Measurements from ENCODE around the gene EMP3. TPM values are rescaled to one million over a fixed set of nuclear protein-coding genes. Genes with fewer than 3 reads are reported as not detected.

EMP3 gene
- polyA plus RNA-seq, 4 donors = 3.4 to 47.4 (median 19.7) TPM

DNA sequence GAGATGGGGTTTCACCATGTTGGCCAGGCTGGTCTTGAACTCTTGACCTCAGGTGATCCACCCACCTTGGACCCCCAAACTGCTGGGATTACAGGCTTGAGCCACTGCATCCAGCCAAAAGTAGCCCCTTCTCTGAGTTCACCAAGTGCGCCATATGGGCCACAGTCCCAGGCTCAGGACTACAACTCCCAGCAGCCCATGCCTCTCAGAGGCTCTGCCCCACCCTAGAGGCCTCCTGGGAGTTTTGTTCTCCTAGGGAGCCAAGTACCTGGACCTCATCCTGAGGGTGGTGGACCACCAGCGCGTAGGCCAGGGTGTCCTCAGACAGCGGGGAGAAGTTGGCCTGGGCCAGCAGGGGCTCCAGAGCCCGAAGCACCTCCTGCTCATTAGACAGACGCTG lies 19.5 kb downstream of the EMP3 start:
- peaks cover 0 to 16% (median 0%) of the 10 kb centered on the region in 3 donors for H3K36me3 ChIP-seq (ENCODE audit: control insufficient read depth in 3 of 3, insufficient read depth in 2 of 3, low read depth in 1 of 3, low read length in 3 of 3)
- no peaks in the 10 kb centered on the region for H3K9me3 ChIP-seq (ENCODE audit: control insufficient read depth in 2 of 2, insufficient read depth in 1 of 2, low read depth in 1 of 2, low read length in 1 of 2)
- no peak overlapping the region for H3K27ac ChIP-seq (ENCODE audit: low read depth in 1 of 3, low read length in 2 of 3)
- DNase-seq (no peak), FAIRE-seq (no peak)
- H3K27me3 ChIP-seq (ENCODE audit: control insufficient read depth in 3 of 3, insufficient read depth in 3 of 3, low read length in 3 of 3) = no peaks in the 10 kb centered on the region
- WGBS, 3 donors = 97 to 98% (median 98%) methylated on average over 6 of the region's 6 CpGs
- no peaks in the 10 kb centered on the region for H3K4me1 ChIP-seq (ENCODE audit: control insufficient read depth in 3 of 3, insufficient read depth in 2 of 3, low read depth in 1 of 3, low read length in 2 of 3)
- H3K4me3 ChIP-seq (ENCODE audit: low read depth in 1 of 3, low read length in 3 of 3) = no peak overlapping the region

DNA sequence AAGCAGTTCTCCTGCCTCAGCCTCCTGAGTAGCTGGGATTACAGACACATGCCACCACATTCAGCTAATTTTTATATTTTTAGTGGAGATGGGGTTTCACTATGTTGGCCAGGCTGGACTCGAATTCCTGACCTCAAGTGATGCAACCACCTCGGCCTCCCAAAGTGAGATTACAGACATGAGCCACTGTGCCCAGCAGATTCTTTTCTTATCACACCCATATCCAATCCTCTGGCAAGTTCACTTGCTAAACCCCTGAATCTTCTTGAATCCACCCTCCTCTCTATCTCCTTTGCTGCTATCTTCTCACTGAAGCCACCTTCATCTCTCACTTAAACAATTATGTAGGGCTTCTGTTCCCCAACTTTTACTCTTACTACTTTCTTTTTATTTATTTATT lies 20.8 kb downstream of the EMP3 start:
- no peaks in the 10 kb centered on the region for H3K27me3 ChIP-seq (ENCODE audit: control insufficient read depth in 3 of 3, insufficient read depth in 3 of 3, low read length in 3 of 3)
- 89 to 100% (median 97%) methylated on average over 2 of the region's 2 CpGs for WGBS, 3 donors
- H3K36me3 ChIP-seq (ENCODE audit: control insufficient read depth in 3 of 3, insufficient read depth in 2 of 3, low read depth in 1 of 3, low read length in 3 of 3) = peaks cover 0 to 11% (median 0%) of the 10 kb centered on the region in 3 donors
- H3K4me3 ChIP-seq (ENCODE audit: low read depth in 1 of 3, low read length in 3 of 3) = no peak overlapping the region
- FAIRE-seq = no peak
- no peaks in the 10 kb centered on the region for H3K9me3 ChIP-seq (ENCODE audit: control insufficient read depth in 2 of 2, insufficient read depth in 1 of 2, low read depth in 1 of 2, low read length in 1 of 2)
- no peak overlapping the region for H3K27ac ChIP-seq (ENCODE audit: low read depth in 1 of 3, low read length in 2 of 3)
- H3K4me1 ChIP-seq (ENCODE audit: control insufficient read depth in 3 of 3, insufficient read depth in 2 of 3, low read depth in 1 of 3, low read length in 2 of 3) = no peaks in the 10 kb centered on the region
- no peak for DNase-seq

DNA sequence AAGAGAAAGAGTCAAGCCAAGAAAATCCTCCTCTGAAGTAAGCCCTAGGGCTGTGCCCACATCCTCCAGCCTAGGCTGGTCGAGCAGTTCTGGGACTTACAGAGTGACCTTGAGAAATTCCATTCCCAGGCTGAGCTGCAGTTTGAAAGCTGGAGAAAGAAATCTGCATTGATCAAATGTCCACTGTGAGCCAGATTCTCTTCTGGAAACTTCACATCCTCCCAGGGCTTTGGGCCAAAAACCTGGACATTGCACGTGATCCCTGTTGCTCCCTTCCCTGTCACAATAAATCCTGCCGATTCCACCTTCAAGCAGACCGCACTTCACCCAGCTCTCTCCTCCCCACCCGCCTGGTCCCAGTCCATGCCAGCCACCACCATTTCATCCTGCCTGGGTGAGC lies 22.7 kb downstream of the EMP3 start:
- WGBS, 3 donors = 70 to 75% (median 72%) methylated on average over 5 of the region's 5 CpGs
- Histone ChIP-seq H3K27me3 (ENCODE audit: control insufficient read depth in 3 of 3, insufficient read depth in 3 of 3, low read length in 3 of 3) (no peaks in the 10 kb centered on the region), H3K4me3 (ENCODE audit: low read depth in 1 of 3, low read length in 3 of 3) (no peak overlapping the region), H3K9me3 (ENCODE audit: control insufficient read depth in 2 of 2, insufficient read depth in 1 of 2, low read depth in 1 of 2, low read length in 1 of 2) (peaks cover 0 to 2% of the 10 kb centered on the region in 2 donors), H3K36me3 (ENCODE audit: control insufficient read depth in 3 of 3, insufficient read depth in 2 of 3, low read depth in 1 of 3, low read length in 3 of 3) (peaks cover 0 to 3% (median 0%) of the 10 kb centered on the region in 3 donors), H3K4me1 (ENCODE audit: control insufficient read depth in 3 of 3, insufficient read depth in 2 of 3, low read depth in 1 of 3, low read length in 2 of 3) (no peaks in the 10 kb centered on the region), H3K27ac (ENCODE audit: low read depth in 1 of 3, low read length in 2 of 3) (no peak overlapping the region)
- FAIRE-seq (no peak), DNase-seq (no peak)

DNA sequence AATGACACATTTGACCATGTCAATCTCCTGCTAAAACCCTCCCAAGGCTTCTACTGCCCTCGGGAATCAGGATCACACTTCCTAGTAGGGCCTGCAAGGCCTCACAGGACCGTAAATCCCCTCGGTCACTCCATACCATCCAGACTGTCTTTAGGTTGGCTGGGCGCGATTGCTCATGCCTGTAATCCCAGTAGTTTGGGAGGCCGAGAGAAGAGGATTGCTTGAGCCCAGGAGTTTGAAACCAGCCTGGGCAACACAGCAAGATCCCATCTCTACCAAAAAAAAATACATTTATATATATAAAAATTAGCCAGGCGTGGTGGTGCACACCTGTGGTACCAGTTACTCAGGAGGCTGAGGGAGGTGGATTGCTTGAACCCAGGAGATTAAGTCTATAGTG lies 23.4 kb downstream of the EMP3 start:
- WGBS, 3 donors = 89 to 92% (median 90%) methylated on average over 7 of the region's 7 CpGs

DNA sequence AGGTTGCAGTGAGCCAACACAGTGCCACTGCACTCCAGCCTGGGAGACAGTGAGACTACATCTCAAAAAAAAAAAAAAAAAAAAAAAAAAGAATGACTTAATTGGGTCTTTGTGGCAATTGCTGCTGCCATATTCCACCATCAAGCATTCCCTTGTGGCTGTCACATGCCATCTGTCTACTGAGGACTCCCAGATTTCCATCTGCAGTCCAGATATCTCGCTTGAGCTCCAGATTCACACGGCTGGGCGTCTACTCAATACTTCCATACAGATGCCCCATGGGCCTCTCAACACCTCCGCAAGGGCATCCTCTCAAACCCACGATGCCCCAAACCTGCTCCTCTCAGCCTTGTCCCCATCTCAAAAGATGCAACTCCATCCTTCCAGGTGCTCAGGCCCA lies 25.5 kb downstream of the EMP3 start:
- Histone ChIP-seq H3K9me3 (ENCODE audit: control insufficient read depth in 2 of 2, insufficient read depth in 1 of 2, low read depth in 1 of 2, low read length in 1 of 2) (peaks cover 0 to 2% of the 10 kb centered on the region in 2 donors), H3K4me1 (ENCODE audit: control insufficient read depth in 3 of 3, insufficient read depth in 2 of 3, low read depth in 1 of 3, low read length in 2 of 3) (no peaks in the 10 kb centered on the region), H3K4me3 (ENCODE audit: low read depth in 1 of 3, low read length in 3 of 3) (no peak overlapping the region), H3K36me3 (ENCODE audit: control insufficient read depth in 3 of 3, insufficient read depth in 2 of 3, low read depth in 1 of 3, low read length in 3 of 3) (peaks cover 0 to 3% (median 0%) of the 10 kb centered on the region in 3 donors), H3K27ac (ENCODE audit: low read depth in 1 of 3, low read length in 2 of 3) (no peak overlapping the region), H3K27me3 (ENCODE audit: control insufficient read depth in 3 of 3, insufficient read depth in 3 of 3, low read length in 3 of 3) (no peaks in the 10 kb centered on the region)
- FAIRE-seq (no peak), DNase-seq (no peak)
- 89 to 93% (median 91%) methylated on average over 5 of the region's 5 CpGs for WGBS, 3 donors

More for the DNA sequence above, 23.4 kb downstream of the EMP3 start:
- H3K4me3 ChIP-seq (ENCODE audit: low read depth in 1 of 3, low read length in 3 of 3) = no peak overlapping the region
- H3K4me1 ChIP-seq (ENCODE audit: control insufficient read depth in 3 of 3, insufficient read depth in 2 of 3, low read depth in 1 of 3, low read length in 2 of 3) = no peaks in the 10 kb centered on the region
- no peaks in the 10 kb centered on the region for H3K27me3 ChIP-seq (ENCODE audit: control insufficient read depth in 3 of 3, insufficient read depth in 3 of 3, low read length in 3 of 3)
- H3K27ac ChIP-seq (ENCODE audit: low read depth in 1 of 3, low read length in 2 of 3) = no peak overlapping the region
- no peak for DNase-seq
- H3K9me3 ChIP-seq (ENCODE audit: control insufficient read depth in 2 of 2, insufficient read depth in 1 of 2, low read depth in 1 of 2, low read length in 1 of 2) = peaks cover 0 to 2% of the 10 kb centered on the region in 2 donors
- FAIRE-seq = no peak
- no peaks in the 10 kb centered on the region for H3K36me3 ChIP-seq (ENCODE audit: control insufficient read depth in 3 of 3, insufficient read depth in 2 of 3, low read depth in 1 of 3, low read length in 3 of 3)

DNA sequence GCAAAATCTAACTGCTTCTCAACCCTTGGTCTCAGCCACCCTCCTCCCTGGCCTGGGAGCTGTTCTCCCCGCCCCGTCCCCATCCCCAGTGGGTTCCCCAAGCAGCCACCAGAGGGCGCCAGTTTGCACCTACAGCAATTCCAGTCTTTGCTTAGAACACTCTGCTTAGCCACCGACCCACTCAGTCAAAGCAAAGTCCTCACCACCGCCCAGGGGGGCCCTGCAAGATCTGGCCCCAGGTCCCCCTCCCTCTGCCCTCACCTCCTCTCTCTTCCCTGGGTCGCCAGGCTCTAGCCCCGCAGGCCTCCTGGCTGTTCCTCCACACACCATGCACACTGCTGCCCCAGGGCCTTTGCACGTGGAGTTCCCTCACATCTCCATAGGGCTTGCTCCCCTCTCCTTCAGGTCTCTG lies 26.0 kb downstream of the EMP3 start:
- no peaks in the 10 kb centered on the region for H3K27me3 ChIP-seq (ENCODE audit: control insufficient read depth in 3 of 3, insufficient read depth in 3 of 3, low read length in 3 of 3)
- H3K27ac ChIP-seq (ENCODE audit: low read depth in 1 of 3, low read length in 2 of 3) = no peak overlapping the region
- no peaks in the 10 kb centered on the region for H3K4me1 ChIP-seq (ENCODE audit: control insufficient read depth in 3 of 3, insufficient read depth in 2 of 3, low read depth in 1 of 3, low read length in 2 of 3)
- DNase-seq (peak; percentile 76 to 83), FAIRE-seq (no peak)
- WGBS, 3 donors = 30 to 41% (median 36%) methylated on average over 7 to 8 of the region's 8 CpGs
- no peak overlapping the region for H3K4me3 ChIP-seq (ENCODE audit: low read depth in 1 of 3, low read length in 3 of 3)
- H3K9me3 ChIP-seq (ENCODE audit: control insufficient read depth in 2 of 2, insufficient read depth in 1 of 2, low read depth in 1 of 2, low read length in 1 of 2) = peaks cover 0 to 2% of the 10 kb centered on the region in 2 donors
- H3K36me3 ChIP-seq (ENCODE audit: control insufficient read depth in 3 of 3, insufficient read depth in 2 of 3, low read depth in 1 of 3, low read length in 3 of 3) = peaks cover 0 to 3% (median 0%) of the 10 kb centered on the region in 3 donors

DNA sequence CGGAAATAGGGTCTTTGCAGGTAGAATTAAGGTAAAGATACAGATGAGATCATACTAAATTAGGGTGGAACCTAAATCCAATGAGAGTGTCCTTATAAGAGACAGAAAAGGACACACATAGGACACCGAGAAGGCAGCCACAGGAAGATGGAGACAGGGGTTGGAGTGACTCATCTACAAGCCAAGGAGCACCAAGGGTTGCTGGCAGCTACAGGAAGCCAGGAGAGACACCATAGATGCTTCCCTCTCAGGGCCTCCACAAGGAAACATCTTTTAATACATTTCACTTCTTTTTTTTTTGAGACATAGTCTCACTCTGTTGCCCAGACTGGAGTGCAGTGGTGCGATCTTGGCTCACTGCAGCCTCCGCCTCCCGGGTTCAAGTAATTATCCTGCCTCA lies 28.3 kb downstream of the EMP3 start:
- H3K4me1 ChIP-seq (ENCODE audit: control insufficient read depth in 3 of 3, insufficient read depth in 2 of 3, low read depth in 1 of 3, low read length in 2 of 3) = no peaks in the 10 kb centered on the region
- H3K36me3 ChIP-seq (ENCODE audit: control insufficient read depth in 3 of 3, insufficient read depth in 2 of 3, low read depth in 1 of 3, low read length in 3 of 3) = peaks cover 0 to 3% (median 0%) of the 10 kb centered on the region in 3 donors
- DNase-seq (no peak), FAIRE-seq (no peak)
- WGBS, 3 donors = 89 to 91% (median 90%) methylated on average over 5 of the region's 5 CpGs
- peaks cover 0 to 2% of the 10 kb centered on the region in 2 donors for H3K9me3 ChIP-seq (ENCODE audit: control insufficient read depth in 2 of 2, insufficient read depth in 1 of 2, low read depth in 1 of 2, low read length in 1 of 2)
- no peak overlapping the region for H3K27ac ChIP-seq (ENCODE audit: low read depth in 1 of 3, low read length in 2 of 3)
- H3K4me3 ChIP-seq (ENCODE audit: low read depth in 1 of 3, low read length in 3 of 3) = no peak overlapping the region
- H3K27me3 ChIP-seq (ENCODE audit: control insufficient read depth in 3 of 3, insufficient read depth in 3 of 3, low read length in 3 of 3) = no peaks in the 10 kb centered on the region

DNA sequence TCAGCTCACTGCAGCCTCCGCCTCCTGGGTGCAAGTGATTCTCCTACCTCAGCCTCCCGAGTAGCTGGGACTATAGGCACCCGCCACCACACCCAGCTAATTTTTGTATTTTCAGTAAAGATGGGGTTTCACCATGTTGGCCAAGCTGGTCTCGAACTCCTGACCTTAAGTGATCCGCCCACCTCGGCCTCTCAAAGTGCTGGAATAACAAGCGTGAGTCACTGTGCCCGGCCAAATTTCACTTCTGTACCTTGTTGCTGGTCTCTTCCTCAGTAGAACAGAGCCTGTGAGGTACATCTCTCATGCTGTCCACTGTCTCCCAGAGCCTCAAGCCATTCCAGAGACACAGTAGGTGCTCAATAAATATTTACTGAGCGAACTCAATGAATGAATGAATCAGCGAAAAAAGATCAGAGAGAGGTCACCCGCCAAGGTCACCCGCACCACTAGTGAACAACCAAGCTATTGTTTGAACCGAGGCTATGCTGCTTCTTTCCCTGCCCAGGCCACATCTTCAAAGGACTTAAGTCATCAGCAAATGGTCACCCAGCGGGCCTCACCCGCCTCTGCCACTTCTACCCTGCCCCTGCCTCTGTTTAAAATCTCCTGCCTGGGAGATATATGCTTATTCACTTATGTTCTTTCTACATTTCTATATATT lies 29.1 kb downstream of the EMP3 start:
- Histone ChIP-seq H3K9me3 (ENCODE audit: control insufficient read depth in 2 of 2, insufficient read depth in 1 of 2, low read depth in 1 of 2, low read length in 1 of 2) (peaks cover 0 to 2% of the 10 kb centered on the region in 2 donors), H3K27ac (ENCODE audit: low read depth in 1 of 3, low read length in 2 of 3) (no peak overlapping the region), H3K27me3 (ENCODE audit: control insufficient read depth in 3 of 3, insufficient read depth in 3 of 3, low read length in 3 of 3) (no peaks in the 10 kb centered on the region), H3K4me1 (ENCODE audit: control insufficient read depth in 3 of 3, insufficient read depth in 2 of 3, low read depth in 1 of 3, low read length in 2 of 3) (no peaks in the 10 kb centered on the region), H3K4me3 (ENCODE audit: low read depth in 1 of 3, low read length in 3 of 3) (no peak overlapping the region), H3K36me3 (ENCODE audit: control insufficient read depth in 3 of 3, insufficient read depth in 2 of 3, low read depth in 1 of 3, low read length in 3 of 3) (peaks cover 0 to 7% (median 0%) of the 10 kb centered on the region in 3 donors)
- 83 to 89% (median 86%) methylated on average over 15 of the region's 15 CpGs for WGBS, 3 donors
- no peak for FAIRE-seq
- no peak for DNase-seq
